RPMI7951 (cell line): ENCODE measurements around the gene TNFRSF8. TPM values are rescaled to one million over a fixed set of nuclear protein-coding genes. Genes with fewer than 3 reads are reported as not detected.
A peak's percentile ranks its signal among the peaks of the same experiment; 100 is the strongest.
"Not testable (repeated sequence)": the region's sequence is repeated elsewhere in the genome, so short reads cannot be mapped to it uniquely, and the experiment has no call there.

Experiments used
- DNase-seq: peaks from one replicate; pipeline ENCODE4 v3.0.0-alpha.2; 2012; ENCODE audit warnings: low read depth
- total RNA-seq: library from RNA; depleted of rRNA; stranded (reverse); fragments of >200 nt; shearing (Covaris generic); gene quantifications from 2 replicates; pipeline ENCODE4 v1.2.3, GENCODE V29; 2014; rRNA removed

The TNFRSF8 gene
- total RNA-seq: not detected in 2 replicates

- DNase-seq: no peak
These were observed at the start of gene TNFRSF8 for GRCh38 chr1:12063141-12064072. Gene TNFRSF8, plus strand, starts transcription at chr1:12063303. Its CDS starts 296 bp downstream, at chr1:12063599.

- DNase-seq: peak; percentile 11
These were observed 48.7 kb upstream of the TNFRSF8 start for GRCh38 chr1:12014141-12014991.

DNA sequence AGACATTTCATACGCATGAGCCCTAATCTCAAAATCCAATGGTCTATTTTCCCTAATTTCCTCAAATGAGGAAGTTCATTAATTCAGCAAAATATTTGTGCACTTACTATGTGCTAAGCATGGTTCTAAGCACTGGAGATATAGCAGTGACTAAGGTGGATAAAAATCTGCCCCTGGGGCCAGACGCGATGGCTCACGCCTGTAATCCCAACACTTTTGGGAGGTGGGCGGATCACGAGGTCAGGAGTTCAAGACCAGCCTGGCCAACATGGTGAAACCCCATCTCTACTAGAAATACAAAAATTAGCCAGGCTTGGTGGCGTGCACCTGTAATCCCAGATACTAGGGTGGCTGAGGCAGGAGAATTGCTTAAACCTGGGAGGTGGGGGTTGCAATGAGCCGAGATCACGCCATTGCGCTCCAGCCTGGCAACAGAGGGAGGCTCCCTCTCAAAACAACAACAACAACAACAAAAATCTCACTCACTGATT is 48.1 kb upstream of the TNFRSF8 start:
- peak; percentile 43 for DNase-seq

DNA sequence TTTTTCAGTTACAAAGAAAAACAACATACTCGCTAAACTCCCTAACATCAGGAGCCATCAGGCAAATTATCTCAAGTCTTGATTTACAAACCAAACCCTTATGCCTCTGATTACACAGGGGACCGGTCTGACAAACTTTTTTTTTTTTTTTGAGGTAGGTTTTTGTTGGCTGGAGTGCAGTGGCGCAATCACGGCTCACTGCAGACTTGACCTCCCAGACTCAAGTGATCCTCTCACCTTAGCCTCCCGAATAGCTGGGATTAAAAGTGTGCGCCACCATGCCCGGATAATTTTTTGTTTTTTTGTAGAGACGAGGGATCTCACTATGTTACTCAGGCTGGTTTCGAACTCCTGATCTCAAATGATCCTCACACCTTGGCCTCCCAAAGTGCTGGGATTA is 47.6 kb upstream of the TNFRSF8 start:
- DNase-seq: no peak

- DNase-seq: no peak
These were observed 46.9 kb upstream of the TNFRSF8 start for GRCh38 chr1:12016182-12016581.

- DNase-seq: no peak
These were observed 43.1 kb upstream of the TNFRSF8 start for GRCh38 chr1:12019858-12020509.

DNA sequence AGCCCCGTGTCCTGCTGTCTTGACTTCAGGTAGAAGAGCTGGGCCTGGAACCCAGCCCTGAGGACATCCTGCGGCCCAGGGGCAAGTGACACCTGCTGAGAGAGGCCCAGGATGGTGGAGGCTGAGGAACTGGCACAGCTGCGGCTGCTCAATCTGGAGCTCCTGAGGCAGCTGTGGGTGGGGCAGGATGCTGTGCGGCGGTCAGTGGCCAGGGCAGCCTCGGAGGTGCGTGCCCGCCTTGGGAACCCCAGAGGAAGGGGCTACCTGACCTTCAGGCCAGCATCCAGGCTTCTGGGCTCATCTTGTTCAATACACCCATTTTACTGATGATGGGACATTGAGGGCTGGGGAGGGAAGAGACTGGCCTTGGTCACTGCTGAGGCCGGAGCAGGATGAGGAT is 41.5 kb upstream of the TNFRSF8 start:
- DNase-seq: no peak

DNA sequence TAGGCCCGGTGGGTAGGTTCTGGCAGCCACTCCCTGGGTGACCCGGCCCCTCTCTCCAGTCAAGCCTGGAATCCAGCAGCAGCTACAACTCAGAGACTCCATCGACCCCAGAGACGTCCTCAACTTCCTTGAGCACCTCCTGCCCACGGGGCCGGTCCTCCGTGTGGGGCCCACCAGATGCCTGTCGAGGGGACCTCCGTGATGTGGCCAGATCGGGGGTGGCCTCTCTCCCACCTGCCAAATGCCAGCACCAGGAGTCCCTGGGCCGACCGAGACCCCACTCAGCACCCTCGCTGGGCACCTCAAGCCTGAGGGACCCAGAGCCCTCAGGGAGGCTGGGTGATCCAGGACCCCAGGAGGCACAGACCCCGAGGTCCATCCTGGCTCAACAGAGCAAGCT is 41.1 kb upstream of the TNFRSF8 start:
- DNase-seq: no peak

GRCh38 chr1:12026586-12026985 is 36.5 kb upstream of the TNFRSF8 start:
- DNase-seq: no peak

DNA sequence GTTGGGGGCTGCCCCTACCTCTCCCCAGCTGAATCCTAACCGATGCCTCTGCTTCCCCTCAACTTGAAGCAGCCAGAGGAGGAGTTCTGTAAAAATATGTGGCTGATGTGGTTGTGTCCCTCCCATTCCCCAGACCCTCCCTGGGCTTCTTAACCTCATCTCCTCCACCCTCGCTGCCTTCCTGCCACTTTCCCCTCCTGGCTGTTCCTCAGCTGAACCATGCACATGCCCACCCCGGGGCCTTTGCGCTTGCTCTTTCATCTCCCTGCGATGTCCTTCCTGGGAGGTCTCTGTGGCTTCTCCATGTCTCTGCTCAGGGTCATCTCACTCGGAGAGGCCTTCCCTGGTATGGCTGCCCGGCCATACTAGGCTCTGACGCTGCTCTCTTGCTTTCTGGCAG is 34.9 kb upstream of the TNFRSF8 start:
- no peak for DNase-seq

GRCh38 chr1:12028957-12029511 is 34.1 kb upstream of the TNFRSF8 start:
- no peak for DNase-seq

- DNase-seq: no peak
These were observed 33.3 kb upstream of the TNFRSF8 start for GRCh38 chr1:12029720-12030339.

DNA sequence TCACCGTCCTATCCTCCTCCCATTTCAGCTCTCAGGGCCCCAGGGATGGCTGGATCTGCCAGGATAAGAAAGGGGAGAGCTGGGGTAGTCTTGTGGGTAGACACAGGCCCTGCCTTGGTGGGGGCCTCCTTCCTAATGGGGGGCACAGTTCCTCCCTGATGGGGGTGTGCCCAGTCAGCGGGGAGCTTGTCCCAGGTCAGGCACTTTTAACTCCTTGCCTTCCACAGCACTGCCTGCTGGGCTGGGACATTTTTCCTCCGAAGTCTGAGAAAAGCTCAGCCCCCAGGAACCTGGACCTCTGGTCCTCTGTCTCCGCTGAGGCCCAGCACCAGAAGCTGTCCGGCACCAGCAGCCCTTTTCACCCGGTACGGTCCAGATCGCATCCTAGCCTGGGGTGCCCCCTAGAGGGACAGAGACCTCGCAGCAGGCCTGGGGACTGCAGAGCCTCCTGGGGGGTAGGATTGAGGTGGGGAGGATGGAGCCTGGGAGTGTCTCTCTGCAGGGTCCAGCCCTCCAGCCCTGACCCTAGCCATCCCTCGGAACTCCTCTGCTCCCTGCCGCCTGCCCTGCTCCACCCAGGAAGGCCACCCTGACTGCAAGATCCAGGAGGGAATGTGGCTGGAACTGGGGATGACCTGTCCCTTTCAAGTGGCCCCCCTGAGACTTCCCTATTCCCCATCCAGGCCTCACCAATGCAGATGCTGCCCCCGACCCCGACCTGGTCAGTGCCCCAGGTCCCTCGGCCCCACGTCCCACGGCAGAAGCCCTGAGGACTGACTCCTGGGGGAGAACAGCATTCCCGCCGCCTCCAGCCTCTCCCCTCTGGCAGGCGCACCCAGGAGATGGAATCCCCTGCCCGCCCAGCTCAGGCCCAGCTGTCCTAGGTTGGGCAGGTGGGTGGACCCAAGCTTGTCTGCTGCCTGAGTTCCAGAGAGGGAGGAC is 31.8 kb upstream of the TNFRSF8 start:
- no peak for DNase-seq

- DNase-seq: no peak
These were observed 30.9 kb upstream of the TNFRSF8 start for GRCh38 chr1:12032161-12032621.

DNA sequence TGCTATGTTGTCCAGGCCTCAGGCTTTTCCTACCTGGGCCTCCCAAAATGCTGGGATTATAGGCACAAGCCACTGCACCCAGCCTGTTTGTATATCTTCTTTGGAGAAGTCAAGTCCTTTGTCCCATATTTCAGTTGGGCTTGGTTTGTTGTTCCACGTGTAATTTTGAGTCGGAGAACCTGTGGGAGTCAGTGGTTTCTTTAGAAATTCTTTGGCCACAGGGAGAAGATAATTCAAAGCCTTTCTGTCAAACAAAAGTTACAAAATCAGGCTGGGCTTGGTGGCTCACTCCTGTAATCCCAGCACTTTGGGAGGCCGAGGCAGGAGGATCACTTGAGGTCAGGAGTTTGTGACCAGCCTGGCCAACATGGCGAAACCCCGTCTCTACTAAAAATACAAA is 29.7 kb upstream of the TNFRSF8 start:
- DNase-seq: not testable (repeated sequence)

DNA sequence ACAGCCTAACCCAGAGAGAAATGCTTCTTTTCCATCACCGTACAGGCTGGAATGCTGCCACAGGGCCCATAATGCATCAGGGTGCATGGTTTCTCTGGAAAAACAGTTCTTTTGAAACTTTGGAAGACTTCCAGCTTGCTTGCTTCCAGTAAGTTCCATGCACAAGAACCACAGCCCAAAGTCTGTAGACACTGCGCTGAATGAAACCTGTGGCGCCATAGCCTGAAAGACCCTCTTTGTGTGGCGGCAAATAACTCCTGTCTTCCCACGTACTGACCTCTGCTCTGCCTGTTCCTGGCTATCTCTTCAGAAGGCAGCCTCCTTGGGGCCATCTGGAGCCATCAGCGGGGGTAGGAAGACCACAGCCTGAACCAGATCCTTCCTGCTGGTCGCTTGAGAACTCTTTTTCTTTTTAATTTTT is 28.7 kb upstream of the TNFRSF8 start:
- DNase-seq: no peak

- no peak for DNase-seq
These were observed 27.8 kb upstream of the TNFRSF8 start for GRCh38 chr1:12035312-12035711.

- DNase-seq: no peak
These were observed 25.4 kb upstream of the TNFRSF8 start for GRCh38 chr1:12037486-12038355.
